AG09309 (cell line): ENCODE results near the gene MAP3K13.

Experiments used
- DNase-seq: peaks from one replicate; pipeline ENCODE4 v3.0.0-alpha.2; 2010; ENCODE audit warnings: low read depth
- H3K4me3 ChIP-seq: 2 replicates; pipeline ENCODE4 v1.5.1; 2011; ENCODE audit warnings: mild to moderate bottlenecking, low read depth, low read length, moderate library complexity; ENCODE audit not compliant: control insufficient read depth
- TF ChIP-seq, protein P1 (sequence below): IDR thresholded peaks from 2 replicates; pipeline ENCODE4 v1.5.1; 2011; ENCODE audit warnings: mild to moderate bottlenecking, low read depth, low read length, inconsistent platforms; ENCODE audit not compliant: insufficient read depth, control insufficient read depth; ENCODE audit errors: missing control alignments

The MAP3K13 gene

DNA sequence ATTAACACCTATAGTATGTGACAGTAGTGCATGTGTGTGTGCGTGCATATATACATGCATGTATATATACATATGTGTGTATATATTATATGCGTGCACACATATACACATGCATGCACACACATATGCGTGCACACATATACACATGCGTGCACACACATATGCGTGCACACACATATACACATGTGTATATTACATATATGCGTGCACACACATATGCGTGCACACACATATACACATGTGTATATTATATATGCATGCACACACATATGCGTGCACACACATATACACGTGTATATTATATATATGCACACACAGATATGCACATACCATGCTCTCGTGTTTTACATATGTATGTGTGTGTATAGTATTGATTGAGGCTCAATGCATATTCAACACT, 42.0 kb upstream of the MAP3K13 start:
- no peak for DNase-seq
- no peak overlapping the region for H3K4me3 ChIP-seq
- TF ChIP-seq, protein P1, sequence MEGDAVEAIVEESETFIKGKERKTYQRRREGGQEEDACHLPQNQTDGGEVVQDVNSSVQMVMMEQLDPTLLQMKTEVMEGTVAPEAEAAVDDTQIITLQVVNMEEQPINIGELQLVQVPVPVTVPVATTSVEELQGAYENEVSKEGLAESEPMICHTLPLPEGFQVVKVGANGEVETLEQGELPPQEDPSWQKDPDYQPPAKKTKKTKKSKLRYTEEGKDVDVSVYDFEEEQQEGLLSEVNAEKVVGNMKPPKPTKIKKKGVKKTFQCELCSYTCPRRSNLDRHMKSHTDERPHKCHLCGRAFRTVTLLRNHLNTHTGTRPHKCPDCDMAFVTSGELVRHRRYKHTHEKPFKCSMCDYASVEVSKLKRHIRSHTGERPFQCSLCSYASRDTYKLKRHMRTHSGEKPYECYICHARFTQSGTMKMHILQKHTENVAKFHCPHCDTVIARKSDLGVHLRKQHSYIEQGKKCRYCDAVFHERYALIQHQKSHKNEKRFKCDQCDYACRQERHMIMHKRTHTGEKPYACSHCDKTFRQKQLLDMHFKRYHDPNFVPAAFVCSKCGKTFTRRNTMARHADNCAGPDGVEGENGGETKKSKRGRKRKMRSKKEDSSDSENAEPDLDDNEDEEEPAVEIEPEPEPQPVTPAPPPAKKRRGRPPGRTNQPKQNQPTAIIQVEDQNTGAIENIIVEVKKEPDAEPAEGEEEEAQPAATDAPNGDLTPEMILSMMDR = no peak

DNA sequence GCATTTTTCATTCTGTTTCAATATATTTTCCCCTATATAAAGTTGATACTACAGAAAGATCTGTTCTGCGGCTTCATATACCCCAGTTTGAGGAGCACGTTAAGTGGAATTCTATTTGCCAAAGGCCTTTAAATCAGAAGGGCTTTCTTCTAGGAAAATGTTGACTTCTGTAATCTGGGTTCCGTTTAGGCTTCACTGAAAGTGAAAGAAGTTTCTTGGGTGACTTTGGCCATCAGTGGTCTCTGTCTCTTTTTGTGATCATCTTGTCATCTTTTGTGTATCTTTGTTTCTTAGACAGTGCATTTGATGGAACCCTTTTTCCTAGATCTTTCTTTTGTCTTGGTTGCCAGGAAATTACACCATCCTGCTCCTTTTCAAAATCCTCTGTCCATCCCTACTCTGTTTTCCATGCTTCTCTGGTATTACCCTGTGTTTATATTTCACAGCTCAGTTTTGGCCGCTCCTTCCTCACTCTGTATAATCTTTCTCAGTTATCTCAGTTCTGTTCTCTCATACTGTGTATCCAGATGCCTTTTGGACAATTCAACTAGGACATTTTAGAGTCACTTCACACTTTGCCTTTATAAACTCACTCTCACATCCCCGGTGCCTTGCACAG, 40.7 kb upstream of the MAP3K13 start:
- H3K4me3 ChIP-seq = no peak overlapping the region
- TF ChIP-seq, protein P1 = no peak
- DNase-seq = no peak

DNA sequence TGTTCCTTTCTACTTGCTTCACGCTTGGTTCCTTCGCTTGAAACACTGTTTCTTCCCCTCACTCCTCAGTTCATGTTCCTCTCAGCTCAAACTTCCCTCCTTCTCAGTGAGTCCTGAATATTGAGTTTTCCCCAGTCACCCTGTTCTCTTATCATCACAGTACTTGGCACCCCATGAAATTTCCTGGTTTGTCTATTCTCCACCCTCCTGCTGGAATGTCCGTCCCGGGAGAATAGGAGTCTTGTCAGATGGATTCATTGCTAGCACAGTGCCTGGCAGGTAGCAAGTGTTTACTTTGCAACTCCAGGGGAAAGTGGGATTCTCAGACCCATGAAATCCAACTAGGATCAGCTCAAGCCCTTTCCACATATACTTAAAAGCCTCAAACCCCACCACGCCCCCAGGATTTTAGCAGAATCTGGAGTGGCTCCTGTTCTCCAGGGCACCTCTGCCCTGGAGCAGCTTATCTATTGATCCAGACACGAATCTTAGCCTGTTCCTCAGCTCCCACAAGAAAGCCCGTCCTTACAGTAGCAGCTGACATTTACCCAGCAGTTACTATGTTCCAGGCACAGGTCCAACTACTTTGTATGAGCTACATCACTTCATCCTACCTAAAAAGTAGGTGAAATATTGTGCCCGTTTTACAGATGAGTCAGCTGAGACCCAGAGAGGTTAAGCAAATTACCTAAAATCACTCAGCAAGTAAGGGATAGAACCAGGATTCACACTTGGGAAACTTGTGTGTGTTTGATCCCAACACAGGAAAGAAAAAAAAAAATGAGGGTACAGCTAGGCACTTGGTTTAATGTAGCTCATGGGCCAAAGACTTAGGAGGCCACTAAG, 36.8 kb upstream of the MAP3K13 start:
- no peak for DNase-seq
- H3K4me3 ChIP-seq = no peak overlapping the region
- TF ChIP-seq, protein P1 = no peak

DNA sequence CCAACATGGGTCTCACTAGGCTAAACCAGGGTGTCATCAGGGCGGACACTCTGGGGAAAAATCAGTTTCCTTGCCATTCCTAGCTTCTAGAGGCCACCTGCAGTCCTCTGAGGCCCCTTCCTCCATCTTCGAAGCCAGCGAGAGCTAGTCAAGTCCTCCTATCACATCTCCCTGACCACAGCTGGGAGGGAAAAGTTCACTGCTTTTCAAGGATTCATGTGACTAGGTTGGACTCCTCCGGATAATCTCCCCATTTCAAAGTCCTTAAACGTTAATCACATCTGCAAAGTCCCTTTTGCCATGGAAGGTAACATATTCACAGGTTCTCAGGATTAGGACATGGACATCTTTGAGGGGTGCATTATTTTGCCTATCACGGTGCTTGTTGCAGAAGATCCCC, 35.9 kb upstream of the MAP3K13 start:
- no peak overlapping the region for H3K4me3 ChIP-seq
- DNase-seq = no peak
- TF ChIP-seq, protein P1 = no peak

DNA sequence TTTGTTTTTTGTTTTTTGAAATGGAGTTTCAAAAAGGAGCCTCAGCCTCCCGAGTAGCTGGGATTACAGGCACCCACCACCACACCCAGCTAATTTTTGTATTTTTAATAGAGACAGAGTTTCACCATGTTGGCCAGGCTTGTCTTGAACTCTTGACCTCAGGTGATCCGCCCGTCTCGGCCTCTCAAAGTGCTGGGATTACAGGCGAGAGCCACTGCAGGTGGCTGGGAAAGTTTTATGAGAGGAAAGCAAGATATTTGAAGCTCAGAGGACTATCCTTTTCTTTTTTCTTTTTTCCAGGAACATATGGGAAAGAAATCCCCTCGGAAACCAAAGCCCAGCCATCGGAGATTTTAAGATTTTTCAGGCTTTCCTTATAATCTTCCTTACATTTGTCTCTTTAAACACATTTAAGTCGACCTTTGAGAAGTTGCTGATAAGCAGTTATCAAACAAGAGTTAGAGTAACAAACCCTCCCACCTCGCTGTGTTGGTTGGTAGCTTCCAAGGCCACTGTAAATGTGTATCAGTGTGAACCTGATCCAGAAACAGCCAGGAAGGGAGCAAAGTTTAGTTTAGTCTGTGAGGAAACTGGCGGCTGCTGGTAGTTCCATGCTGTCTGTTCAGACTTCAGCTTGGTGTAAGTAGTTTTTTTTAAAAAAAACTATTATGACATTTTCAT, 34.5 kb upstream of the MAP3K13 start:
- H3K4me3 ChIP-seq = no peak overlapping the region
- TF ChIP-seq, protein P1 = no peak
- no peak for DNase-seq

DNA sequence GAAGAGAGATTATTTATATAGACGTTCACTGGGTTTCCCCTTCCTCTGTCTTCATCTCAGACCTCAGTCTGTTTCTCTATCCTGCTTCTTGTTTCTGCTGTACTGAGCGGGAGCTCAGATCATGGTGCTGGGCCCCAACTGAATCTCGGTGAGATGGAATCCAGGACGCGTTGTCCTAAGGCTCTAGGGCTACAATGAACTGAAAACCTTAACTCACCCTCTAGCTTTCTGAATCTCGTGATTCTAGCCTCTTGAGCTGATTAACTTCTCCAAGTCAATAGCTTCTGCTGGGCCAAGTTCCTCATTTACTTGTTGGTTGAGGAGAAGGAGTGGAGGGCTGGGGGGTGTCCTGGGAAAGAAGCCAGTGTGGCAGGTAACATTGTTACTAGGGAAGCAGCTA, 32.7 kb upstream of the MAP3K13 start:
- H3K4me3 ChIP-seq = no peak overlapping the region
- TF ChIP-seq, protein P1 = no peak
- DNase-seq = no peak
